HG02981 (cell line): Measurements from ENCODE around the gene SPECC1L.
A peak's percentile ranks its signal among the peaks of the same experiment; 100 is the strongest.
"Not testable (repeated sequence)": the region's sequence is repeated elsewhere in the genome, so short reads cannot be mapped to it uniquely, and the experiment has no call there.

ENCODE experiments used
- ATAC-seq: cut with Tn5 transposase; IDR thresholded peaks from one replicate; pipeline ENCODE4 v1.9.1; 2021; ENCODE audit warnings: mild to moderate bottlenecking, moderate library complexity; ENCODE audit not compliant: unreplicated experiment

SPECC1L gene, protein sequence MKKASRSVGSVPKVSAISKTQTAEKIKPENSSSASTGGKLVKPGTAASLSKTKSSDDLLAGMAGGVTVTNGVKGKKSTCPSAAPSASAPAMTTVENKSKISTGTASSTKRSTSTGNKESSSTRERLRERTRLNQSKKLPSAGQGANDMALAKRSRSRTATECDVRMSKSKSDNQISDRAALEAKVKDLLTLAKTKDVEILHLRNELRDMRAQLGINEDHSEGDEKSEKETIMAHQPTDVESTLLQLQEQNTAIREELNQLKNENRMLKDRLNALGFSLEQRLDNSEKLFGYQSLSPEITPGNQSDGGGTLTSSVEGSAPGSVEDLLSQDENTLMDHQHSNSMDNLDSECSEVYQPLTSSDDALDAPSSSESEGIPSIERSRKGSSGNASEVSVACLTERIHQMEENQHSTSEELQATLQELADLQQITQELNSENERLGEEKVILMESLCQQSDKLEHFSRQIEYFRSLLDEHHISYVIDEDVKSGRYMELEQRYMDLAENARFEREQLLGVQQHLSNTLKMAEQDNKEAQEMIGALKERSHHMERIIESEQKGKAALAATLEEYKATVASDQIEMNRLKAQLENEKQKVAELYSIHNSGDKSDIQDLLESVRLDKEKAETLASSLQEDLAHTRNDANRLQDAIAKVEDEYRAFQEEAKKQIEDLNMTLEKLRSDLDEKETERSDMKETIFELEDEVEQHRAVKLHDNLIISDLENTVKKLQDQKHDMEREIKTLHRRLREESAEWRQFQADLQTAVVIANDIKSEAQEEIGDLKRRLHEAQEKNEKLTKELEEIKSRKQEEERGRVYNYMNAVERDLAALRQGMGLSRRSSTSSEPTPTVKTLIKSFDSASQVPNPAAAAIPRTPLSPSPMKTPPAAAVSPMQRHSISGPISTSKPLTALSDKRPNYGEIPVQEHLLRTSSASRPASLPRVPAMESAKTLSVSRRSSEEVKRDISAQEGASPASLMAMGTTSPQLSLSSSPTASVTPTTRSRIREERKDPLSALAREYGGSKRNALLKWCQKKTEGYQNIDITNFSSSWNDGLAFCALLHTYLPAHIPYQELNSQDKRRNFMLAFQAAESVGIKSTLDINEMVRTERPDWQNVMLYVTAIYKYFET

GRCh38 chr22:24270556-24271385, at the start of gene SPECC1L:
TSS of gene SPECC1L (plus strand) at chr22:24270831. CDS start at chr22:24302232, 31,401 bp downstream.
- ATAC-seq: peak; percentile 88

- no peak for ATAC-seq
These were observed 46.2 kb upstream of the SPECC1L start for GRCh38 chr22:24224468-24224867.

GRCh38 chr22:24225044-24225601, 45.5 kb upstream of the SPECC1L start:
- ATAC-seq: no peak

DNA sequence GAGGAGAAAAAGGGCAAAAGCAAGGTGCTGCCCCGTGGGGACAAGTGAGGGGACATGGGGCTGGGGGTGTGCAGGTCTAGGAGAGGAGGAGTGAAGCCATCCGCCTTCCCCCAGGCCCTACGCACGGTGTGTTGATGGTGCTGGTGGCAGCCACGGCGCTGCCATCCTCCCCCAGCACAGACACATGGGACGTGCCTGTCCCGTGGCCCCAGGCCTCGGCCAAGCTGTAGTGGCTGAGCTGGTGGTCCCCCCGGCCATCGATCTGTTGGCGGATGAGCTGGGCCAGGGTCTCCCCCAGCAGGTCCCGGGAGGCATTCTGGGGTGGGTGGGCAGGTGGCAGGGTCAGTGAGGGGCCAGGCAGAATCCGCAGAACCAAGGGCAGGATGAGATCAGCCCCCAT, 44.7 kb upstream of the SPECC1L start:
- no peak for ATAC-seq

DNA sequence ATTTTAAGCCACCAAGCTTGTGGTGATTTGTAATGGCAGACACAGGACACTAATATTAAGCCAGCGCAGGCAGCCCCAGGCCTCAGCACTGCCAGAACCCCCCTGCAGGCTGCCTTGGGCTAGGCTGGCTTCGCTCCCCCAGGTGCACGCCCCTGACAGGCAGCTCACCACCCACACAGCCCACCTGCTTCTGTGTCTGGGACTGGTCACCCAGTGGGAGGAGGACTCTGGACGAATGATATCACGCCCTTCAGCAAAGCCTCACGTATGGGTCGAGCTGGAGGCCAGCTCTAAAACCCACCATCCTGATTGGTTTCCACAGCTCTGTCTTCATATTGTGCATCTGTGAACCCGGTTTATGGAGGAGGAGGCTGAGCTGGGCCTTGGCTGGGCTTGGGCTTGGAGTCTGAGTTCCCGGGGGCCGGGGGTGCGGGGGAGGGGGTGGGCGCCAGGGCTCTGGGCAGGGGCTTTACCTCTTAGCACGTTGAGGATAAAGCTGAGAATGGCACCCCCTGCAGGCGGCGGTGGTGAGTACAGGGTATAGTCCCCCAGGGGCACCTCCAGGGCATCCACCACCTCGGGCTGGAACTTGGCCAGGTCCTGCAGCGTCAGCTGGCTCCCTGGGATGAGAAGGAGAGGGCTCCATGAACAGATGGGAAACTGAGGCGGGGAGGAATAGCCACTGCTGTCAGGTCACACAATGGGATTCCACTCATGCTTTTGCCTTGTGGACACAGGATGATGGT, 39.5 kb upstream of the SPECC1L start:
- no peak for ATAC-seq

GRCh38 chr22:24231706-24232105, 38.9 kb upstream of the SPECC1L start:
- no peak for ATAC-seq

DNA sequence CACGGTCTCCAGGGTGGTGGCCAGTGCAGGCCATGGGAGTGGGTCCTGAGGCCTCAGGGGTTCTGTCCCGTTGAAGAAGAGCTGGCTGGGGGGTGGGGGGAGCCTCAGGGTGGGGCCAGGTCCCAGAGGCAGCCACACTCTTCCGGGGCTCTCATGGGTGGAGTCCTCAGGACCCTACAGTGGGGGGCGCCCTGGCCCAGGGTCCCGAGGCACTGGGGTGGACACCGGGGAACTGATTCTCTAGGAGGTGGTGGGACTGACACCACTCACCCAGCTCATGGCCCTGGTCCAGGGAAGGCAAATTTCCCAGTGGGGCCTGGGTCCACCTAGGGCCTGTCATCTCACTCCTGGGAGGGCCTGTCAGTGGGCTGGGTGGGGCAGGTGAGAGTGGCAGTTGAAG, 38.5 kb upstream of the SPECC1L start:
- no peak for ATAC-seq

- ATAC-seq: no peak
These were observed 37.9 kb upstream of the SPECC1L start for GRCh38 chr22:24232725-24233124.

GRCh38 chr22:24233235-24233634, 37.4 kb upstream of the SPECC1L start:
- ATAC-seq: no peak

GRCh38 chr22:24233816-24234215, 36.8 kb upstream of the SPECC1L start:
- ATAC-seq: no peak

GRCh38 chr22:24235315-24235714, 35.3 kb upstream of the SPECC1L start:
- ATAC-seq: no peak

GRCh38 chr22:24236656-24237055, 34.0 kb upstream of the SPECC1L start:
- ATAC-seq: no peak

- not testable (repeated sequence) for ATAC-seq
These were observed 32.4 kb upstream of the SPECC1L start for GRCh38 chr22:24238101-24238694.

DNA sequence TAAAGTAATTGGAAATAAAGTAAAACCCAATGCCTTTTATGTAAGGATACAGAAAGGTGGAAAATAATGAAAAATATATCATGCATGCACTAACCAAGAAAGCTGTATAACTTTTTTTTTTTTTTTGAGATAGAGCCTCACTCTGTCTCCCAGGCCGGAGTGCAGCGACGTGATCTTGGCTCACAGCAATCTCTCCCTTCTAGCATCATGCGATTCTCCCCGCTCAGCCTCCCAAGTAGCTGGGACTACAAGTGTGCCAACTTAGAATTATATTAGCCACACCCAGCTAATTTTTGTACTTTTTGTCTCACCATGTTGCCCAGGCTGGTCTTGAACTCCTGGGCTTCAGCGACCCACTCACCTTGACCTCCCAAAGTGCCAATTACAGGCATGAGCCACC, 30.2 kb upstream of the SPECC1L start:
- ATAC-seq: no peak

- not testable (repeated sequence) for ATAC-seq
These were observed 29.5 kb upstream of the SPECC1L start for GRCh38 chr22:24240985-24241692.

- not testable (repeated sequence) for ATAC-seq
These were observed 27.2 kb upstream of the SPECC1L start for GRCh38 chr22:24243417-24243816.

DNA sequence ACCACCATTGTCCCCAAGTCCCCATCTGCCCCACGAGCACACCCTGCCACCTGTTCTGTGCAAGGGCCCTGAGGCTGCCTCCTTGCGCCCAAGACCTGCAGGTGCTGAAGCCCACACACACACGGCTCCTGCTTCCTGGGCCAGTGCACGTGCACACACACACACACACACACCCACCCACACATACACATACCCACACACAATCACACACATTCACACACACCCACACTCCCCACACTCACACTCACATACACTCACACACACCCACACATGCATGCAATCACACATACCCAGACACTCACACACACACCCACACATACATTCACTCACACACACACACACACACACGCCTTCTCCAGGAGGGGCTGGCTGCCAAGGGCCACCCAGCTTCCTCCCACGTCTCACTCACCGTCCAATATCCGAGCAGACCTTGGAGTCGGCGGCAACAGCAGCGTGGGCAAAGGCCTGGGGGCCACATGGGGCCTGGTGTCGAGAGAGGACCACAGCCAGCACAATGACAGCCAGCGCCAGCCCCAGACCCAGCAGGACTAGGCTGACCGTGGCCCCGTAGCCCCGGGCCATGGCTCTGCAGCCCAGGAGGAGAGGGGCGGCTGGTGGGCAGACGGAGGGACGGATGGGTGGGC, 26.4 kb upstream of the SPECC1L start:
- no peak for ATAC-seq

- not testable (repeated sequence) for ATAC-seq
These were observed 25.6 kb upstream of the SPECC1L start, which contains the start of gene GGT5 for GRCh38 chr22:24245030-24245431. TSS of gene GGT5 (minus strand) at chr22:24245082. CDS start at chr22:24244725, 357 bp downstream.
